ENCODE measurements around the gene EPC1.

Gene EPC1

DNA sequence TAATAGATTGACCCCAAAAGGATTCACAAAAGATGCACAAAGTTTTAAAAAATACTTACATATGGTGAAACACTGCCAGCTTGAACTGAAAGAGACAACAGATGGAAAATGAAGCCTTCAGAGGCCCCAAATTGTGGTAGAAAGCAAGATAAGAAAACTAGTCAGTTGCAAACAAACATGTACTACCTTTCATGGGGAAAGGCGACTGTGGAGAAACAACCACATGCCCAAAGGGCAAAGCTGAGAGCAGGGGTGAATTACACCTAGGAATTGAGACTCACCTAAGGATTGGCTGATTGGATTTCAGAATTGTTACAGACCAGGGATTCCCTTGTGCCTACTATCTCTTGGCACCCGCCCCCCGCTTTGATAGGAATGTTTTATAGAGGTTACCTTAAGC, 13.1 kb downstream of the EPC1 start:
- no peak for DNase-seq

DNA sequence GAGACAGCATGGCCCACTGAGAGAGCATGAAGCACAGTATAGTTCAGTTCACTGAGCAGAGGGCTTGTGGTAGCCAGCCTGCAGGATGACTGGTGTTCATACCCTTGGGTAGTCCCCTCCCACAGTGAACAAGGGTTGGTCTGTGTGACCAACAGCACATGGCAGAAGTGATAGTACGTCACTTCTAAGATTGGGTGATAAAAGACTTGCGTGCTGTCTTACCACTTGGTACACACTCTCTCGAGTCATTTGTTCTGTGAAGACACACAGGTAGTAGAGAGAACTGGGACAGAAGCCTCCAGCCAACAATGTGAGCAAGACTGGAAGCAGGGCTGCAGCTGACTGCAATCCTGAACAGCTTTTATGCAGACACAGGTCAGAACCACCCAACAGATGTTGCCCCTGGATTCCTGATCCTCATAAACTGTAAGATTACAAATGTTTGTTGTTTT, 14.6 kb downstream of the EPC1 start:
- DNase-seq, result no peak

GRCh38 chr10:32331606-32332005, 15.4 kb downstream of the EPC1 start:
- no peak for DNase-seq

DNA sequence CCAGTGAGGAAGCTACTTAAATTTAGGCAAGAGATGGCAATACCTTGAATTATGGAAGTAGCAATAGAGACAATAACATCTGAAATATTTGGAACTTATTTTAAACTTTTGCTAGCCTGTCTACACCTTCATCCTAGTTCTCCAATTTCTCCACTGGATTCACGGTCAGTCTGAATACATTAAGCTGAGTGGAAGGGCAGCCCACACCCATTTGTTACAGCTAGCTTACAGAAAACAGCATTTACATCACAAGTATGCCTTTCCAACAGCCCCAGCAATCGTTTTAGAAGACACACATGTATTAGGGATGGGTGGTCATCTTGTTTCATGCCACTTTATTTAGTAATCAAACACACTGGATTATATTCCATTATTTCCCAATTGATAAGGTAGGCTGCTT, 16.7 kb downstream of the EPC1 start:
- DNase-seq, result no peak

GRCh38 chr10:32329061-32329460, 17.9 kb downstream of the EPC1 start:
- DNase-seq, result no peak

- no peak for DNase-seq
Measured at GRCh38 chr10:32328499-32328898, 18.5 kb downstream of the EPC1 start.

- no peak for DNase-seq
Measured at GRCh38 chr10:32327364-32327691, 19.6 kb downstream of the EPC1 start.

- no peak for DNase-seq
Measured at GRCh38 chr10:32326680-32327363, 20.1 kb downstream of the EPC1 start.

GRCh38 chr10:32326119-32326518, 20.8 kb downstream of the EPC1 start:
- no peak for DNase-seq

DNA sequence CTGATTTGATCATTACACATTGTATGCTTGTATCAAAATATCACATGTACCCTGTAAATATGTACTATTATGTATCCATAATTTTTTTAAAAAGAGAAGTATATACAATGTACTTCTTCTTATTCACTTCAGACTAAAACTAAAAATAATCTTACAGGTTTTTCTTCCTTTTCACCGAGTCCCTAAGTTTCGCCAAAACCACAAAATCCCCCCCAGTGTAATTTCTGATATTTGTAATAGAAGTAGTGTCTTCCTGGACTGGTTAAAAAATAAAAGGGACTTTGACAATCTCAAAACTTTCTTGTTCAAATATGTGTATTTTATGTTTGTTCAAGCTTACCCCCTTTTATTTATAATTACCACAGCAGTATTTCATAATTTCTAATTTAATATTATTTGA, 23.9 kb downstream of the EPC1 start:
- no peak for DNase-seq

DNA sequence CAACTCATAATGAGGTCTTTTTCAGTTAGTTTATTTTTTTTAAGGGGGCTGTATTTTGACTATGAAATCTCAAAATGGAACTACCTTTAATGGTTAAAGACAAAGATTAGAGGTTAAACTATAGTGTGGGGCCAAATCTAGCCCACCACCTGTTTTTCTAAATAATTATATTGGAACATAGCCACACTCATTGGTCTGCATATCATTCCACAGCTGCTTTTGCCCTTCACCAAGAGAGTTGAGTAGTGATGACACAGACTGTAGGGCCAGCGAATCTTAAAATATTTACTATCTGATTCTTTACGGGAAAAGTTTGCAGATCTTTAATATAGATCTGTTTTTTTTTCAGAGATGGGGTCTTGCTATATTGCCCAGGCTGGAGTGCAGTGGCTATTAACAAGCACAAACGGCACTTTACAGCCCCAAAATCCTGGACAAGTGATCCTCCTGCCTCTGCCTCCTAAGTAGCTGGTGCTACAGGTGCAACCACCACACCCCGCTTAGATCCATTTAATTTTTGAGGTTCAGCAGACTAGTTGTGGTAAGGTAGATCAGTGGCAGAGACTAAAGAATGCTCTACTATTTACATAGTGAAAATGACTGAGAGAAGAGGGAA, 25.8 kb downstream of the EPC1 start:
- no peak for DNase-seq

- DNase-seq, result no peak
Measured at GRCh38 chr10:32318476-32318896, 28.5 kb downstream of the EPC1 start.

DNA sequence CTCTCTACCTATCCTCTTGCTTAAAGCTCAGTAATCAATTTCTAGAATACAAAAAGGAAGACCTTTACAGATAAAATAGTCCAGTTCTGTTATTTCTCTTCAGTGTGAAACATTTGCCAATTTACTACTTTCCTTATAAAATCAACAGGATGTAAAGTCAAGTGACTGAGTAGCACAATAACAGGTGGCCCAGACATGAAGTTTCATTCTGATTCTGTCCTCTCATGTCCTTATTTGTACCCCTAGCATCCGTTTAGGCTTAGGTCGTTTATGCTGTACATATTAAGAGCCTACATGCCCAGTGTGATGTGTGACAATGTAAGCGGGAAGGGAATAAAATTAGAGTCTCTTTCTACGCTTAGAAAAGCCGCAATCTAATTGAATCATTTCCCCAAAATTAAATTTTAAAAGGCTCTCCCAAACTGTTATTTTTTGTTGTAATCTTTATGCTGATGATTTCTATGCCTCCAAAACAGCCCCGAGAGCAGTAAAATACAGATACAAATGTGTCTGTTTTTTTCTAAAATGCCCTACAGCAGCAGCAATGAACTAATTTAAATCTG, 29.1 kb downstream of the EPC1 start:
- no peak for DNase-seq

DNA sequence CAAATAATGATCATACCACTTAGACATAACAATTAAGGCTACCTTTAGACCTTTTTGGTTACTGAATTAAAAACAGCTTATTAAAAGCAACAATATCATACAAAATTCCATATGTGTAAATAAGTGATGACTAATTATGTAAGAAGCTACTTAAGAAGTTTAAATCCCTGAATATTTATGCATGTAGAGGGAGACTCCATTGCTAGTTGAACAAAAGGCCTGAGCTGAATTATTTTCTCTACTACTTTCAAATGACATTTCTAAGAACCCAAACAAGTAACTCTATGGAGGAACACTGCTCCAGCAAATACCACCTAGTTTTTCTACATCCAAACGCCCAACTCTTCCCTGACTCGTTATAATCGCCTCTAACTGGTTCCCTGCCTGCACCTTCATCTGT, 31.5 kb downstream of the EPC1 start:
- no peak for DNase-seq

DNA sequence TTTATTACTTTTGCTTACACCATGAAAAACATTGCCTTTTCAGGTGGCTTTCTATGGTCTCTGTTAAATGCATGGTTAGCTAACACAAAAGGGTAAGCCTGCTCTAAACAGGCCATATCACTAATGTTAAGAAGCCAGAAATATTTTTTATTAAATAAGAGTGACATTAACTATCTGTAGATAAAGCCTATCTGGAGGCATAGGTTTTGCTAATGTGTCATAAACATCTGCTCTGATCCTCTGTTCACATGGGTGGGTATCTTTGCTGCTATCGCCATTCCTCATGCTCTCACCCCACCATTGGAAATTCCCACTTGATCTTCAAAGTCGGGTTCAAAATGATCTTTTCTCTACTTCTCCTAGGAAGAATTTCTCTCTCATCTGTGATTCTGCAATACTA, 32.4 kb downstream of the EPC1 start:
- DNase-seq, result no peak

- DNase-seq, result no peak
Measured at GRCh38 chr10:32308027-32308603, 38.8 kb downstream of the EPC1 start.

- DNase-seq, result no peak
Measured at GRCh38 chr10:32307609-32308008, 39.3 kb downstream of the EPC1 start.

GRCh38 chr10:32299354-32299980, 47.5 kb downstream of the EPC1 start:
- no peak for DNase-seq

- DNase-seq, result no peak
Measured at GRCh38 chr10:32298075-32298812, 48.7 kb downstream of the EPC1 start.

DNA sequence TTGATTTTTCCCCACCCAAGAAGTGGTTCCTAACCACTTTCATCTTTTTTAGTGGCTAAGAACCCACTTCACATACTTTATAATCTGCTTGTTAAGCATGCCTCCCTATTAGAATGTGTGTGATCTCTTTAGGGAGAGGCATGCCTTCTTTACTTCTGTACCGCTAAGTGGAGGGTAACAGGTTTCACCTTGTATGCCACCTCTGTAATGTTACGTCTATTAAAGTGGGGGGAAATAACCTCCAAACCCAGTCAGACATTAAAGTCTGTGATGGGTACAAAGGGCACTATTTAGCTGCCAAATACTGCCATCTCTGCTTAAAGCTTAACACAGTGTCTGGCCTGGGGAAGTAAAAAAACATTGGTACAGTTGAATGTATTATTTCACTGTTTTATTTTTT, 51.9 kb downstream of the EPC1 start:
- DNase-seq, result no peak

GRCh38 chr10:32293581-32293980, 53.4 kb downstream of the EPC1 start:
- no peak for DNase-seq

GRCh38 chr10:32279795-32280194, 67.2 kb downstream of the EPC1 start:
- DNase-seq, result no peak

DNA sequence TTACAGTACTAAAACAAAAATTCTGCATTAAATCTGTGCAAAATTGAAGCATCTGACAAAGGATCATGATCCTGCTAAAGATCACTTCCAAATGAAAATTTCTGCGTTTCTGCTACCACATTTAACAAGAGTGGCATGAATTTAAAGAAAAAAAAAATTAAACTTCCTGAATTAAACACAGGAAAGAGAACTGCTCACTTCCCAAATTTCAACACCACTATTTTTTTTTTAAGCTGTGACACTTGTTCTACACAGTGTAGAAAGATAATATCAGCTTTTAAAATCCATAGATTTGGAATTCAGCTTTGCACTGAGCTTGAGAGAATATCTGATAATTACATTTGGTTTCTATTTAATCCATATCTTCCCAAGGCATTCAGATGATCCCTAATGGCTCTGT, 73.6 kb downstream of the EPC1 start:
- DNase-seq, result no peak

Data from T1000 (cell line).